SK-N-SH (cell line): ENCODE data around the gene TBC1D5. TPM values are rescaled to one million over a fixed set of nuclear protein-coding genes. Genes with fewer than 3 reads are reported as not detected.

Source experiments
- CTCF ChIA-PET: fragments of 300-600, 350-600 bp; formaldehyde crosslinking; extraction: SDS; loops from one replicate; lab custom pipeline; 2021; lab: Yijun Ruan, JAX
- POLR2A ChIA-PET: fragments of 350-600 bp; sonication (Branson Sonifier 250); formaldehyde crosslinking; extraction: SDS; loops from one replicate; lab custom pipeline; 2020; ENCODE audit warnings: antibody characterized with exemption, inconsistent platforms; lab: Yijun Ruan, JAX
- DNase-seq: peaks from one replicate; pipeline ENCODE4 v3.0.0; 2012
- H2AFZ ChIP-seq: fragments of 200-600 bp; sonication (generic); 2 replicates; pipeline ENCODE4 v1.8.1; 2016; ENCODE audit warnings: antibody characterized with exemption, mild to moderate bottlenecking, low read depth
- H3F3A ChIP-seq: fragments of 200-600 bp; sonication (generic); replicated peaks from 2 replicates; pipeline ENCODE3; 2016; ENCODE audit warnings: antibody characterized with exemption, mild to moderate bottlenecking; ENCODE audit not compliant: insufficient read depth
- H3K27ac ChIP-seq, 2 experiments: fragments of 200-500 bp in 1 of 2; fragments of 200-600 bp in 1 of 2; sonication (Bioruptor generic) in 1 of 2; sonication (generic), shearing (Covaris generic) in 1 of 2; 2 replicates each; pipeline versions ENCODE4 v1.5.1 to v1.6.1; 2014 to 2016; ENCODE audit warnings: low read depth in 2 of 2, inconsistent platforms in 1 of 2, low read length in 1 of 2, mild to moderate bottlenecking in 1 of 2, mixed read lengths in 1 of 2
- H3K27me3 ChIP-seq: fragments of 200-600 bp; sonication (generic), shearing (Covaris generic); 2 replicates; pipeline ENCODE4 v1.6.1; 2016; ENCODE audit warnings: mixed run types; ENCODE audit not compliant: insufficient read depth
- H3K36me3 ChIP-seq, 2 experiments: fragments of 200-500 bp in 1 of 2; fragments of 200-600 bp in 1 of 2; sonication (Bioruptor generic) in 1 of 2; sonication (generic) in 1 of 2; replicated peaks in 1 of 2; 2 replicates each; pipeline versions ENCODE3 to v1.5.1; 2014 to 2016; ENCODE audit warnings: low read length in 1 of 2, mild to moderate bottlenecking in 1 of 2; ENCODE audit not compliant: insufficient read depth in 2 of 2, control insufficient read depth in 1 of 2
- H3K4me1 ChIP-seq, 2 experiments: fragments of 200-500 bp in 1 of 2; fragments of 200-600 bp in 1 of 2; sonication (Bioruptor generic) in 1 of 2; sonication (generic), shearing (Covaris generic) in 1 of 2; 2 replicates each; pipeline versions ENCODE4 v1.5.1 to v1.6.1; 2014 to 2016; ENCODE audit warnings: low read depth in 1 of 2, low read length in 1 of 2, mixed run types in 1 of 2; ENCODE audit not compliant: insufficient read depth in 2 of 2, control insufficient read depth in 1 of 2
- H3K4me2 ChIP-seq: fragments of 200-600 bp; sonication (generic), shearing (Covaris generic); 2 replicates; pipeline ENCODE4 v1.6.1; 2017; ENCODE audit warnings: mixed run types
- H3K4me3 ChIP-seq, 2 experiments: fragments of 200-500 bp in 1 of 2; fragments of 200-600 bp in 1 of 2; sonication (Bioruptor generic) in 1 of 2; sonication (generic), shearing (Covaris generic) in 1 of 2; 2 replicates each; pipeline versions ENCODE4 v1.5.1 to v1.8.1; 2014 to 2016; ENCODE audit warnings: low read depth in 2 of 2, inconsistent platforms in 1 of 2, low read length in 1 of 2, mild to moderate bottlenecking in 1 of 2, mixed read lengths in 1 of 2, moderate library complexity in 1 of 2
- H3K79me2 ChIP-seq: fragments of 200-600 bp; sonication (generic); 2 replicates; pipeline ENCODE4 v1.8.1; 2017; ENCODE audit warnings: mild to moderate bottlenecking; ENCODE audit not compliant: insufficient read depth
- H3K9ac ChIP-seq: fragments of 200-600 bp; sonication (generic); 2 replicates; pipeline ENCODE4 v1.6.1; 2017; ENCODE audit warnings: mixed run types
- H3K9me2 ChIP-seq: fragments of 200-600 bp; sonication (generic); 2 replicates; pipeline ENCODE4 v1.6.1; 2017; ENCODE audit warnings: mixed run types
- H3K9me3 ChIP-seq: fragments of 200-600 bp; sonication (generic); 2 replicates; pipeline ENCODE4 v1.6.1; 2017; ENCODE audit warnings: mixed run types, mild to moderate bottlenecking, moderate library complexity
- H4K20me1 ChIP-seq: fragments of 200-600 bp; sonication (generic); 2 replicates; pipeline ENCODE4 v1.6.1; 2017; ENCODE audit warnings: mild to moderate bottlenecking, mixed run types; ENCODE audit not compliant: insufficient read depth
- CHD2 ChIP-seq: fragments of 150-350 bp; IDR thresholded peaks from 2 replicates; pipeline ENCODE4 v1.6.1; 2018; ENCODE audit warnings: low read length; ENCODE audit not compliant: partially characterized antibody
- EP300 ChIP-seq, 2 experiments: IDR thresholded peaks; 2 replicates each; pipeline versions ENCODE4 v1.4.0 to v1.6.1; 2012; ENCODE audit warnings: borderline replicate concordance in 1 of 2, low read depth in 1 of 2, low read length in 1 of 2
- FOSL2 ChIP-seq: IDR thresholded peaks from 2 replicates; pipeline ENCODE4 v1.4.0; 2012; ENCODE audit warnings: low read depth, mild to moderate bottlenecking, moderate library complexity, borderline replicate concordance
- FOXJ3 ChIP-seq: sonication (generic); formaldehyde crosslinking; IDR thresholded peaks from 2 replicates; pipeline ENCODE4 v1.5.1; 2020; ENCODE audit warnings: mild to moderate bottlenecking, missing genetic modification reagents
- FOXM1 ChIP-seq: IDR thresholded peaks from 2 replicates; pipeline ENCODE4 v1.4.0; 2012; ENCODE audit warnings: low read depth, mild to moderate bottlenecking
- MXI1 ChIP-seq: IDR thresholded peaks from 2 replicates; pipeline ENCODE4 v1.6.1; 2012; ENCODE audit warnings: mild to moderate bottlenecking, low read depth, low read length, improper control_type of control experiment
- NRF1 ChIP-seq: IDR thresholded peaks from 2 replicates; pipeline ENCODE4 v1.6.1; 2012; ENCODE audit warnings: low read depth, mild to moderate bottlenecking, low read length
- POLR2AphosphoS5 ChIP-seq: IDR thresholded peaks from 2 replicates; pipeline ENCODE4 v1.6.1; 2012; ENCODE audit warnings: low read depth, low read length
- RAD21 ChIP-seq: IDR thresholded peaks from 2 replicates; pipeline ENCODE4 v1.6.1; 2012; ENCODE audit warnings: mild to moderate bottlenecking, low read length
- RFX5 ChIP-seq: IDR thresholded peaks from 2 replicates; pipeline ENCODE4 v1.6.1; 2012; ENCODE audit warnings: mild to moderate bottlenecking, improper control_type of control experiment, low read length
- SIN3A ChIP-seq: IDR thresholded peaks from 2 replicates; pipeline ENCODE4 v1.6.1; 2012; ENCODE audit warnings: low read depth, mild to moderate bottlenecking, low read length, moderate library complexity, borderline replicate concordance
- SMC3 ChIP-seq: IDR thresholded peaks from 2 replicates; pipeline ENCODE4 v1.6.1; 2012; ENCODE audit warnings: low read depth, low read length, improper control_type of control experiment
- TCF12 ChIP-seq: IDR thresholded peaks from 2 replicates; pipeline ENCODE4 v1.4.0; 2012
- TEAD4 ChIP-seq: IDR thresholded peaks from 2 replicates; pipeline ENCODE4 v1.4.0; 2012; ENCODE audit warnings: mild to moderate bottlenecking, borderline replicate concordance; ENCODE audit not compliant: insufficient read depth
- WGBS: methylation state at CpG from one replicate; pipeline ENCODE4 v1.1.6; 2017; ENCODE audit warnings: low lambda C conversion rate; 5-methylcytosine and 5-hydroxymethylcytosine counted together
- polyA plus RNA-seq, 3 experiments: library from polyadenylated mRNA; depleted of rRNA; stranded (reverse); fragments of >200 nt; gene quantifications; 2 replicates each; pipeline ENCODE4 v1.2.3, GENCODE V29; 2012
- TF ChIP-seq, protein P1 (sequence below): IDR thresholded peaks from 2 replicates; pipeline ENCODE4 v1.4.0; 2012; ENCODE audit warnings: low read depth
- TF ChIP-seq, protein P2 (sequence below): fragments of 150-350 bp; IDR thresholded peaks from 2 replicates; pipeline ENCODE4 v1.6.1; 2017; ENCODE audit warnings: antibody characterized with exemption, low read length, low read depth, borderline replicate concordance
- TF ChIP-seq, protein P3 (sequence below): IDR thresholded peaks from 2 replicates; pipeline ENCODE4 v1.4.0; 2012; ENCODE audit warnings: low read depth, borderline replicate concordance
- TF ChIP-seq, protein P4 (sequence below): IDR thresholded peaks from 2 replicates; pipeline ENCODE4 v1.6.1; 2012; ENCODE audit warnings: mild to moderate bottlenecking, low read depth, low read length, moderate library complexity
- TF ChIP-seq, protein P5 (sequence below): IDR thresholded peaks from 2 replicates; pipeline ENCODE4; 2012

TBC1D5 gene
- polyA plus RNA-seq, 1 of the 3 experiments (the other 2 are of a cell fraction) = 19.5 TPM

DNA sequence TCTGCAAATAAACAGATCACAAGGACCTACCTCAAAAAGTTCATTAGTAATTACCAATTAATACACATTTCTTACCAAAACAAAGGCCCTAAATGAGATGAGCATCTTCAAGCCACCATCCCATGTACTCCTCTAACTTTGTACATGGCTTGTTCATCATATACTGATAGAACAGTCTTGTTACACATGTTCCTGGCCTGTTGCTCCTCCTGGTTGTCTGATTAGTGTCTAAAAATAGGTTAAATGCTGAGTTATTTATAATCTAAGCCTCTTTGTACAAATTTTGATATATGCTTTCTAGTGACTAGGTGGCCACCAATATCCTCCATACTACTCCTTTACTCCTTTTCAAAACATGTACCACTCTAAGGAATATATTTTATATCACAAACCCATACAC, 25.0 kb downstream of the TBC1D5 start:
- H3K79me2 ChIP-seq = 0 out of 2 replicates have a peak, but pooled peaks cover 14% of the 10 kb centered on the region
- H3K27ac ChIP-seq = no peak overlapping the region
- no peaks in the 10 kb centered on the region for H3K4me1 ChIP-seq
- no peaks in the 10 kb centered on the region for H3K27me3 ChIP-seq
- H3F3A ChIP-seq = no peaks in the 10 kb centered on the region
- H3K36me3 ChIP-seq = peaks cover 7 to 17% of the 10 kb centered on the region in 2 experiments
- H4K20me1 ChIP-seq = no peaks in the 10 kb centered on the region
- no peak overlapping the region for H3K4me2 ChIP-seq
- no peak for DNase-seq
- no peak overlapping the region for H2AFZ ChIP-seq
- no peak overlapping the region for H3K4me3 ChIP-seq
- H3K9me3 ChIP-seq = 0 out of 2 replicates have a peak, but pooled peaks cover 6% of the 10 kb centered on the region
- TF ChIP-seq POLR2AphosphoS5 = no peak
- TF ChIP-seq FOXM1 = no peak
- TF ChIP-seq, protein P1, sequence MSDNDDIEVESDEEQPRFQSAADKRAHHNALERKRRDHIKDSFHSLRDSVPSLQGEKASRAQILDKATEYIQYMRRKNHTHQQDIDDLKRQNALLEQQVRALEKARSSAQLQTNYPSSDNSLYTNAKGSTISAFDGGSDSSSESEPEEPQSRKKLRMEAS = no peak
- TF ChIP-seq FOXJ3 (CRISPR knock-in tag) = no peak
- no peak for TF ChIP-seq FOSL2
- no peak for TF ChIP-seq SIN3A
- no peak for TF ChIP-seq RAD21
- TF ChIP-seq NRF1 = no peak
- TF ChIP-seq MXI1 = no peak
- ChIA-PET POLR2A (no interaction called here), CTCF (no interaction called here)
- no peak overlapping the region for H3K9ac ChIP-seq
- H3K9me2 ChIP-seq = no peaks in the 10 kb centered on the region

DNA sequence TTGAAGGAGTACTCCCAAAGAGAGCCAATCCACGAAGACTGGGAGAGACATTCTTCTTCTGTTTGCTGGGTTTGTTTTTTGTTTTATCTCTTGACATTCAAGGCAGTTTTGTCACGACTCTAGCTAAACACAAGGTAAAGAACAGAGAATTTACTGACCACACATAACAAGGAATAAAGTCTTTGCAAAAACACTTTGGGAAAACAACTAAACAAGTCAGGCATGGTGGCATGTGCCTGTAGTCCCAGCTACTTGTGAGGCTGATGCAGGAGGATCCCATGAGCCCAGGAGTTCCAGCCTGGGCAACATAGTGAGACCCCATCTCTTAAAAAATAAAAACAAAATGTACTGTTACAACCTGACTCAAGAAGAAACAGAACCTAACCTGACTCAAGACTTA, 28.0 kb downstream of the TBC1D5 start:
- ChIA-PET CTCF (no interaction called here), POLR2A (no interaction called here)
- Histone ChIP-seq H2AFZ (no peak overlapping the region), H3K79me2 (peaks cover 18% of the 10 kb centered on the region; the same call in 1 of the 2 replicates), H3K4me3 (no peak overlapping the region; a peak in 1 of 4 replicates), H3K27me3 (no peaks in the 10 kb centered on the region), H3K27ac (no peak overlapping the region), H3K4me1 (peaks cover 0 to 3% of the 10 kb centered on the region in 2 experiments; a peak in 2 of 4 replicates), H3K36me3 (peaks cover 7 to 17% of the 10 kb centered on the region in 2 experiments), H3K4me2 (no peak overlapping the region), H3F3A (peaks cover 4% of the 10 kb centered on the region), H3K9ac (no peak overlapping the region), H3K9me3 (0 out of 2 replicates have a peak, but pooled peaks cover 6% of the 10 kb centered on the region), H3K9me2 (no peaks in the 10 kb centered on the region), H4K20me1 (no peaks in the 10 kb centered on the region)
- no peak for DNase-seq
- WGBS = 97% methylated on average over 2 of the region's 2 CpGs
- TF ChIP-seq NRF1 (no peak), FOSL2 (no peak), EP300 (IDR thresholded peaks at IDR 0.05; ENCODE audit: borderline replicate concordance in 1 of 2, low read depth in 1 of 2, low read length in 1 of 2) (no peak), SMC3 (no peak), CHD2 (no peak), SIN3A (no peak), RFX5 (no peak), FOXM1 (no peak), FOXJ3 (CRISPR knock-in tag) (no peak), MXI1 (no peak), TEAD4 (no peak), TCF12 (no peak)
- TF ChIP-seq, protein P2, sequence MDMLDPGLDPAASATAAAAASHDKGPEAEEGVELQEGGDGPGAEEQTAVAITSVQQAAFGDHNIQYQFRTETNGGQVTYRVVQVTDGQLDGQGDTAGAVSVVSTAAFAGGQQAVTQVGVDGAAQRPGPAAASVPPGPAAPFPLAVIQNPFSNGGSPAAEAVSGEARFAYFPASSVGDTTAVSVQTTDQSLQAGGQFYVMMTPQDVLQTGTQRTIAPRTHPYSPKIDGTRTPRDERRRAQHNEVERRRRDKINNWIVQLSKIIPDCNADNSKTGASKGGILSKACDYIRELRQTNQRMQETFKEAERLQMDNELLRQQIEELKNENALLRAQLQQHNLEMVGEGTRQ = no peak
- TF ChIP-seq, protein P3, sequence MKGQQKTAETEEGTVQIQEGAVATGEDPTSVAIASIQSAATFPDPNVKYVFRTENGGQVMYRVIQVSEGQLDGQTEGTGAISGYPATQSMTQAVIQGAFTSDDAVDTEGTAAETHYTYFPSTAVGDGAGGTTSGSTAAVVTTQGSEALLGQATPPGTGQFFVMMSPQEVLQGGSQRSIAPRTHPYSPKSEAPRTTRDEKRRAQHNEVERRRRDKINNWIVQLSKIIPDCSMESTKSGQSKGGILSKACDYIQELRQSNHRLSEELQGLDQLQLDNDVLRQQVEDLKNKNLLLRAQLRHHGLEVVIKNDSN = no peak
- TF ChIP-seq, protein P4, sequence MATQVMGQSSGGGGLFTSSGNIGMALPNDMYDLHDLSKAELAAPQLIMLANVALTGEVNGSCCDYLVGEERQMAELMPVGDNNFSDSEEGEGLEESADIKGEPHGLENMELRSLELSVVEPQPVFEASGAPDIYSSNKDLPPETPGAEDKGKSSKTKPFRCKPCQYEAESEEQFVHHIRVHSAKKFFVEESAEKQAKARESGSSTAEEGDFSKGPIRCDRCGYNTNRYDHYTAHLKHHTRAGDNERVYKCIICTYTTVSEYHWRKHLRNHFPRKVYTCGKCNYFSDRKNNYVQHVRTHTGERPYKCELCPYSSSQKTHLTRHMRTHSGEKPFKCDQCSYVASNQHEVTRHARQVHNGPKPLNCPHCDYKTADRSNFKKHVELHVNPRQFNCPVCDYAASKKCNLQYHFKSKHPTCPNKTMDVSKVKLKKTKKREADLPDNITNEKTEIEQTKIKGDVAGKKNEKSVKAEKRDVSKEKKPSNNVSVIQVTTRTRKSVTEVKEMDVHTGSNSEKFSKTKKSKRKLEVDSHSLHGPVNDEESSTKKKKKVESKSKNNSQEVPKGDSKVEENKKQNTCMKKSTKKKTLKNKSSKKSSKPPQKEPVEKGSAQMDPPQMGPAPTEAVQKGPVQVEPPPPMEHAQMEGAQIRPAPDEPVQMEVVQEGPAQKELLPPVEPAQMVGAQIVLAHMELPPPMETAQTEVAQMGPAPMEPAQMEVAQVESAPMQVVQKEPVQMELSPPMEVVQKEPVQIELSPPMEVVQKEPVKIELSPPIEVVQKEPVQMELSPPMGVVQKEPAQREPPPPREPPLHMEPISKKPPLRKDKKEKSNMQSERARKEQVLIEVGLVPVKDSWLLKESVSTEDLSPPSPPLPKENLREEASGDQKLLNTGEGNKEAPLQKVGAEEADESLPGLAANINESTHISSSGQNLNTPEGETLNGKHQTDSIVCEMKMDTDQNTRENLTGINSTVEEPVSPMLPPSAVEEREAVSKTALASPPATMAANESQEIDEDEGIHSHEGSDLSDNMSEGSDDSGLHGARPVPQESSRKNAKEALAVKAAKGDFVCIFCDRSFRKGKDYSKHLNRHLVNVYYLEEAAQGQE = no peak
- TF ChIP-seq, protein P5, sequence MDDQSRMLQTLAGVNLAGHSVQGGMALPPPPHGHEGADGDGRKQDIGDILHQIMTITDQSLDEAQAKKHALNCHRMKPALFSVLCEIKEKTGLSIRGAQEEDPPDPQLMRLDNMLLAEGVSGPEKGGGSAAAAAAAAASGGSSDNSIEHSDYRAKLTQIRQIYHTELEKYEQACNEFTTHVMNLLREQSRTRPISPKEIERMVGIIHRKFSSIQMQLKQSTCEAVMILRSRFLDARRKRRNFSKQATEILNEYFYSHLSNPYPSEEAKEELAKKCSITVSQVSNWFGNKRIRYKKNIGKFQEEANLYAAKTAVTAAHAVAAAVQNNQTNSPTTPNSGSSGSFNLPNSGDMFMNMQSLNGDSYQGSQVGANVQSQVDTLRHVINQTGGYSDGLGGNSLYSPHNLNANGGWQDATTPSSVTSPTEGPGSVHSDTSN = no peak
- TF ChIP-seq, protein P1 = no peak
